ENCODE measurements around the gene ATG13.

GRCh38 chr11:46661836-46662235 is 44.5 kb downstream of the ATG13 start:
- no peak for TF ChIP-seq CTCF (IDR thresholded peaks at IDR 0.05 in 2 of 3, conservative IDR thresholded peaks at IDR 0.05 in 1 of 3; ENCODE audit: borderline replicate concordance in 1 of 3, insufficient read depth in 1 of 3, low read depth in 2 of 3, low read length in 2 of 3)
- TF ChIP-seq ATF3 (IDR thresholded peaks at IDR 0.05) = no peak
